GM10248 (cell line): ENCODE results near the gene FAM216A.
"Not testable (repeated sequence)": the region's sequence is repeated elsewhere in the genome, so short reads cannot be mapped to it uniquely, and the experiment has no call there.

Experiments
- CTCF ChIA-PET: fragments of 300-600 bp; sonication (Branson Sonifier 250); formaldehyde crosslinking; extraction: SDS; loops from one replicate; lab custom pipeline; 2021; ENCODE audit warnings: antibody characterized with exemption; lab: Yijun Ruan, JAX
- POLR2A ChIA-PET: fragments of 350-650 bp; sonication (Branson Sonifier 250); formaldehyde crosslinking; extraction: SDS; loops from one replicate; lab custom pipeline; 2020; ENCODE audit warnings: antibody characterized with exemption; lab: Yijun Ruan, JAX
- DNase-seq: peaks from one replicate; pipeline ENCODE4 v3.0.0; 2012; ENCODE audit errors: extremely low spot score
- CTCF ChIP-seq: IDR thresholded peaks from 2 replicates; pipeline ENCODE4 v1.5.1; 2012; ENCODE audit warnings: mild to moderate bottlenecking, low read depth; ENCODE audit errors: extremely low read depth, missing control alignments, control extremely low read depth

Gene FAM216A, protein sequence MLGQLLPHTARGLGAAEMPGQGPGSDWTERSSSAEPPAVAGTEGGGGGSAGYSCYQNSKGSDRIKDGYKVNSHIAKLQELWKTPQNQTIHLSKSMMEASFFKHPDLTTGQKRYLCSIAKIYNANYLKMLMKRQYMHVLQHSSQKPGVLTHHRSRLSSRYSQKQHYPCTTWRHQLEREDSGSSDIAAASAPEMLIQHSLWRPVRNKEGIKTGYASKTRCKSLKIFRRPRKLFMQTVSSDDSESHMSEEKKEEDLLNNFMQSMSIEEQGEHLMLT

GRCh38 chr12:110468214-110469048 lies at the start of gene FAM216A, which contains the start of gene GPN3:
Gene FAM216A, plus strand, starts transcription at chr12:110468845. Its CDS starts 31 bp downstream, at chr12:110468876.
Gene GPN3, minus strand, starts transcription at chr12:110468257. Its CDS starts 54 bp downstream, at chr12:110468203.
- CTCF ChIA-PET, result interaction anchor here (0.6 to 6.3 kb wide), 44 partner anchors 9 to 503 kb away, joined by 3 to 71 read pairs (median 4); partner anchors contain the start of genes ARPC3, RAD9B, TCTN1 and VPS29
- peak; percentile 96 for DNase-seq
- no peak for TF ChIP-seq CTCF
- POLR2A ChIA-PET, result interaction anchor here (0.6 to 2.0 kb wide), 7 partner anchors 11 to 145 kb away, joined by 3 to 7 read pairs (median 3); partner anchors contain the start of gene ARPC3

- CTCF ChIA-PET, result interaction anchor here (0.8 to 4.1 kb wide), 3 partner anchors 11 to 321 kb away, joined by 3 to 36 read pairs (median 4); no protein-coding TSS in a partner anchor
- DNase-seq, POLR2A ChIA-PET: not testable (repeated sequence)
Observed at GRCh38 chr12:110420644-110421043, 48.0 kb upstream of the FAM216A start.

DNA sequence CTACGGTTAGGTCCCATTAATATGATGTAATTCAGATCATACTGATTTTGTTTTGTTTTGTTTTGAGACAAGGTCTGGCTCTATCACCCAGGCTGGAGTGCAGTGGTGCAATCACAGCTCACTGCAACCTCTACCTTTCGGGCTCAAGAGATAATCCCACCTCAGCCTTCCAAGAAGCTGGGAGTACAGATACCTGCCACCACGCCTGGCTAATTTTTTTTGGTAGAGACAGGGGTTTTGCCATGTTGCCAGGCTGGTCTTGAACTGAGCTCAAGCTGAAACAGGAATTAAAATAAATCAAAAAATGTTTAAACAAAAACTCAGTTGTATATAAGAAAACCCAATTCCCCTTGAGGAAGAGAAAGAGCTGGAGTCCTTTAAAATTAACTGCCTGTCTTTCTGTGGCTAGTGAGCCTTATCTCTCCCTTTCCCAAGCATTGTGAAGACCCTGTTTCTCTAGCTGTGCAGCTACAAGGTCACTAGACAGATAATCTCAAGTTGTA lies 47.4 kb upstream of the FAM216A start:
- DNase-seq, result no peak
- CTCF ChIA-PET, result interaction anchor here (1.0 to 4.1 kb wide), 3 partner anchors 10 to 71 kb away, joined by 4 to 36 read pairs (median 4); partner anchors contain the start of gene ARPC3
- TF ChIP-seq CTCF, result no peak
- POLR2A ChIA-PET, result interaction anchor here (0.5 to 1.2 kb wide), 2 partner anchors 10 to 27 kb away, joined by 4 to 14 read pairs; no protein-coding TSS in a partner anchor

DNA sequence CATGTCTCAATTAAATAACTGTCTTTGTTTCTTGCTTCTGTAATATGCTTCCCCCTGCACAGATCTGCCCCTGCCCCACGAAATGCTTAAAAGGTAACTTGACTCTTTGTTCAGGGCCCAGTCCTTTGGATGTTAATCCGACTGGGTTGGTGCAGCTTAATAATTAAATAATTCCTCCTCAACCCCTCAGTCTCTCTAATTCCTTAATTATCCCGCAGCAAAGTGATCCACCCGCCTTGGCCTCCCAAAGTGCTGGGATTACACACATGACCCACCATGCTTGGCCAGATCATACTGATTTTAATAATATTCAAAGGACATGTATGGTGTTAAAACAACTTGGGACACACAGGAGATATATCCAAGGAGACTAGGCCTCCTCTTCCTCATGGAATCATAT lies 46.9 kb upstream of the FAM216A start:
- no peak for DNase-seq
- CTCF ChIA-PET, result interaction anchor here (1.9 to 4.1 kb wide), 2 partner anchors 10 to 29 kb away, joined by 4 to 36 read pairs; partner anchors contain the start of gene ARPC3
- TF ChIP-seq CTCF, result no peak
- POLR2A ChIA-PET, result interaction anchor here (0.5 to 1.2 kb wide), 2 partner anchors 9 to 27 kb away, joined by 4 to 14 read pairs; no protein-coding TSS in a partner anchor

- no peak for TF ChIP-seq CTCF
- no peak for DNase-seq
- CTCF ChIA-PET, result interaction anchor here (1.3 kb wide), 1 partner anchor 13 kb away, joined by 4 read pairs; no protein-coding TSS in a partner anchor
- POLR2A ChIA-PET, result no interaction called here
Observed at GRCh38 chr12:110424237-110424636, 44.4 kb upstream of the FAM216A start.

GRCh38 chr12:110426406-110426805 lies 42.2 kb upstream of the FAM216A start:
- ChIA-PET CTCF (interaction anchor here (1.4 kb wide), 2 partner anchors 20 to 173 kb away, joined by 3 to 4 read pairs; no protein-coding TSS in a partner anchor), POLR2A (interaction anchor here (0.7 kb wide), 1 partner anchor 67 kb away, joined by 4 read pairs; no protein-coding TSS in a partner anchor)
- DNase-seq, result no peak
- TF ChIP-seq CTCF, result no peak

GRCh38 chr12:110429676-110430075 lies 39.0 kb upstream of the FAM216A start:
- CTCF ChIA-PET, result interaction anchor here (2.5 kb wide), 1 partner anchor 327 kb away, joined by 38 read pairs; no protein-coding TSS in a partner anchor
- POLR2A ChIA-PET, result interaction anchor here (0.7 kb wide), 1 partner anchor 276 kb away, joined by 3 read pairs; no protein-coding TSS in a partner anchor
- DNase-seq, result not testable (repeated sequence)
